MM.1S (cell line): ENCODE results near the gene JMJD6.

Experiments used
- EZH2phosphoT487 ChIP-seq: fragments of 300-600 bp; sonication (generic); IDR thresholded peaks from 2 replicates; pipeline ENCODE4 v1.6.1; 2018; ENCODE audit warnings: antibody characterized with exemption, low read length
- TF ChIP-seq, protein P1 (sequence below): fragments of 300-600 bp; sonication (generic); IDR thresholded peaks from 2 replicates; pipeline ENCODE4 v1.5.1; 2016; ENCODE audit warnings: antibody characterized with exemption, low read length, mixed read lengths

DNA sequence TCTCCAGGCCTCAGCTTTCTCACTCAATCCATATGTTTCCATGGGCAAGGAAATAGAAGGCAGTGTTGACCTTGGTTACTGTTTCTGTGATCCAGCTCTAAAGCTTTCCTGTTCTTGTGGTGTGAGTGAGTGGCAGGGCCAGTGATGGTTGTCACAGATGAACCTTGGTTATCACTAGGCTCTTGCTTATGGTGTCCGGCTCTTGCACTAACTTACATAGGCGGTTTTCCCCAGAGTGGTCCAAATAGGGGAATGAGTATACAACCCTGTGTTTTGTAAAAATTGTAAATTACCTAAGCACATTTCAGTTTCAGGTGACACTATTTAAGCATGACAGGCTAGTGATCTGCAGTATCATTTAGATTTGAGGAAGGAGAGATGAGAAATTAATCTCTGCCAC is 18.3 kb upstream of the JMJD6 start:
- TF ChIP-seq, protein P1, sequence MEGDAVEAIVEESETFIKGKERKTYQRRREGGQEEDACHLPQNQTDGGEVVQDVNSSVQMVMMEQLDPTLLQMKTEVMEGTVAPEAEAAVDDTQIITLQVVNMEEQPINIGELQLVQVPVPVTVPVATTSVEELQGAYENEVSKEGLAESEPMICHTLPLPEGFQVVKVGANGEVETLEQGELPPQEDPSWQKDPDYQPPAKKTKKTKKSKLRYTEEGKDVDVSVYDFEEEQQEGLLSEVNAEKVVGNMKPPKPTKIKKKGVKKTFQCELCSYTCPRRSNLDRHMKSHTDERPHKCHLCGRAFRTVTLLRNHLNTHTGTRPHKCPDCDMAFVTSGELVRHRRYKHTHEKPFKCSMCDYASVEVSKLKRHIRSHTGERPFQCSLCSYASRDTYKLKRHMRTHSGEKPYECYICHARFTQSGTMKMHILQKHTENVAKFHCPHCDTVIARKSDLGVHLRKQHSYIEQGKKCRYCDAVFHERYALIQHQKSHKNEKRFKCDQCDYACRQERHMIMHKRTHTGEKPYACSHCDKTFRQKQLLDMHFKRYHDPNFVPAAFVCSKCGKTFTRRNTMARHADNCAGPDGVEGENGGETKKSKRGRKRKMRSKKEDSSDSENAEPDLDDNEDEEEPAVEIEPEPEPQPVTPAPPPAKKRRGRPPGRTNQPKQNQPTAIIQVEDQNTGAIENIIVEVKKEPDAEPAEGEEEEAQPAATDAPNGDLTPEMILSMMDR: no peak
- no peak for TF ChIP-seq EZH2phosphoT487
